Activated gamma-delta T cell treated with Interleukin-2 at 50 U/mL for 16 hours (primary cell): ENCODE data around the gene MDN1.
A peak's percentile ranks its signal among the peaks of the same experiment; 100 is the strongest.
"Not testable (repeated sequence)": the region's sequence is repeated elsewhere in the genome, so short reads cannot be mapped to it uniquely, and the experiment has no call there.

Source experiments
- DNase-seq: peaks from one replicate; pipeline ENCODE4 v3.0.0-alpha.2; 2020

MDN1 gene

GRCh38 chr6:89643406-89643805, 176.2 kb downstream of the MDN1 start:
- DNase-seq: no peak

GRCh38 chr6:89642956-89643355, 176.6 kb downstream of the MDN1 start:
- no peak for DNase-seq

GRCh38 chr6:89641581-89641980, 178.0 kb downstream of the MDN1 start:
- DNase-seq: not testable (repeated sequence)

- no peak for DNase-seq
Observed at GRCh38 chr6:89640804-89641203, 178.8 kb downstream of the MDN1 start.

GRCh38 chr6:89638320-89639195, 181.0 kb downstream of the MDN1 start, which contains the start of gene LYRM2:
Gene LYRM2, minus strand, starts transcription at chr6:89638747. Its CDS starts 31 bp downstream, at chr6:89638716.
- peak; percentile 88 for DNase-seq

- no peak for DNase-seq
Observed at GRCh38 chr6:89637960-89638319, 181.7 kb downstream of the MDN1 start.

- DNase-seq: not testable (repeated sequence)
Observed at GRCh38 chr6:89636412-89636811, 183.2 kb downstream of the MDN1 start.

GRCh38 chr6:89630488-89630887, 189.1 kb downstream of the MDN1 start:
- no peak for DNase-seq

- no peak for DNase-seq
Observed at GRCh38 chr6:89623749-89624148, 195.8 kb downstream of the MDN1 start.

GRCh38 chr6:89619567-89619966, 200.0 kb downstream of the MDN1 start:
- no peak for DNase-seq

- DNase-seq: no peak
Observed at GRCh38 chr6:89618026-89618425, 201.6 kb downstream of the MDN1 start.

- DNase-seq: no peak
Observed at GRCh38 chr6:89616531-89616930, 203.1 kb downstream of the MDN1 start.

- no peak for DNase-seq
Observed at GRCh38 chr6:89615882-89616281, 203.7 kb downstream of the MDN1 start.

- DNase-seq: no peak
Observed at GRCh38 chr6:89613790-89614189, 205.8 kb downstream of the MDN1 start.

- no peak for DNase-seq
Observed at GRCh38 chr6:89612121-89612520, 207.5 kb downstream of the MDN1 start.

- DNase-seq: no peak
Observed at GRCh38 chr6:89611666-89612065, 207.9 kb downstream of the MDN1 start.

GRCh38 chr6:89610149-89610642, 209.4 kb downstream of the MDN1 start:
- DNase-seq: peak; percentile 83

GRCh38 chr6:89605861-89606260, 213.7 kb downstream of the MDN1 start:
- no peak for DNase-seq

- no peak for DNase-seq
Observed at GRCh38 chr6:89604653-89605052, 214.9 kb downstream of the MDN1 start.

GRCh38 chr6:89602166-89602565, 217.4 kb downstream of the MDN1 start:
- no peak for DNase-seq

GRCh38 chr6:89599727-89600126, 219.9 kb downstream of the MDN1 start:
- no peak for DNase-seq

GRCh38 chr6:89597988-89598387, 221.6 kb downstream of the MDN1 start:
- no peak for DNase-seq

- no peak for DNase-seq
Observed at GRCh38 chr6:89597372-89597771, 222.2 kb downstream of the MDN1 start.

- DNase-seq: no peak
Observed at GRCh38 chr6:89596484-89596883, 223.1 kb downstream of the MDN1 start.

- no peak for DNase-seq
Observed at GRCh38 chr6:89596056-89596455, 223.5 kb downstream of the MDN1 start.
